GM12872 (cell line): ENCODE measurements around the gene BRINP2.

Source experiments
- CTCF ChIP-seq: IDR thresholded peaks from 3 replicates; pipeline ENCODE4 v1.5.1; 2011; ENCODE audit warnings: low read depth, mild to moderate bottlenecking, low read length, moderate library complexity; ENCODE audit not compliant: insufficient read depth

BRINP2 gene

GRCh38 chr1:177208920-177209319, 38.2 kb downstream of the BRINP2 start:
- no peak for TF ChIP-seq CTCF

GRCh38 chr1:177209357-177209756, 38.6 kb downstream of the BRINP2 start:
- no peak for TF ChIP-seq CTCF

GRCh38 chr1:177210071-177210470, 39.3 kb downstream of the BRINP2 start:
- no peak for TF ChIP-seq CTCF

GRCh38 chr1:177211231-177211630, 40.5 kb downstream of the BRINP2 start:
- TF ChIP-seq CTCF = no peak

- no peak for TF ChIP-seq CTCF
These were observed 45.9 kb downstream of the BRINP2 start for GRCh38 chr1:177216587-177217202.

- TF ChIP-seq CTCF = no peak
These were observed 49.0 kb downstream of the BRINP2 start for GRCh38 chr1:177219554-177220458.

- no peak for TF ChIP-seq CTCF
These were observed 52.6 kb downstream of the BRINP2 start for GRCh38 chr1:177223359-177223758.
